Neuronal stem cell (in vitro differentiated cells): Measurements from ENCODE around the gene OVCH1.
A peak's percentile ranks its signal among the peaks of the same experiment; 100 is the strongest.

Source experiments
- DNase-seq: peaks from one replicate; pipeline ENCODE4 v3.0.0-alpha.2; 2013; ENCODE audit warnings: low spot score
- H2AFZ ChIP-seq: one replicate; pipeline ENCODE4 v1.6.1; 2013; ENCODE audit warnings: mild to moderate bottlenecking, low read length, inconsistent platforms
- H2AK5ac ChIP-seq: 2 replicates; pipeline ENCODE4 v1.6.1; 2013; ENCODE audit warnings: low read depth, mild to moderate bottlenecking, inconsistent platforms, low read length, moderate library complexity, mixed read lengths
- H2BK120ac ChIP-seq: 2 replicates; pipeline ENCODE4 v1.6.1; 2013; ENCODE audit warnings: low read depth, mild to moderate bottlenecking, inconsistent platforms, low read length, moderate library complexity, mixed read lengths
- H2BK12ac ChIP-seq: one replicate; pipeline ENCODE4 v1.6.1; 2013; ENCODE audit warnings: low read length, inconsistent platforms
- H2BK15ac ChIP-seq: 2 replicates; pipeline ENCODE4 v1.6.1; 2013; ENCODE audit warnings: mild to moderate bottlenecking, low read length, inconsistent platforms, mixed read lengths
- H2BK5ac ChIP-seq: one replicate; pipeline ENCODE4 v1.6.1; 2013; ENCODE audit warnings: inconsistent platforms, mild to moderate bottlenecking, low read length, moderate library complexity
- H3K14ac ChIP-seq: one replicate; pipeline ENCODE4 v1.6.1; 2013; ENCODE audit warnings: low read length, inconsistent platforms
- H3K18ac ChIP-seq: 2 replicates; pipeline ENCODE4 v1.6.1; 2013; ENCODE audit warnings: low read length, inconsistent platforms
- H3K23ac ChIP-seq: 2 replicates; pipeline ENCODE4 v1.6.1; 2013; ENCODE audit warnings: low read depth, mild to moderate bottlenecking, mixed read lengths, low read length, inconsistent platforms; ENCODE audit not compliant: poor library complexity
- H3K27ac ChIP-seq: replicated peaks from 3 replicates; pipeline ENCODE4 v1.5.1; 2013; ENCODE audit warnings: low read length, inconsistent platforms
- H3K27me3 ChIP-seq, 3 experiments: 2 replicates each; pipeline ENCODE4 v1.6.1; 2013; ENCODE audit warnings: low read length in 3 of 3, mild to moderate bottlenecking in 2 of 3, inconsistent platforms in 1 of 3, low read depth in 1 of 3, mixed read lengths in 1 of 3, moderate library complexity in 1 of 3; ENCODE audit not compliant: control insufficient read depth in 3 of 3, insufficient read depth in 3 of 3
- H3K36me3 ChIP-seq, 2 donors: replicated peaks in 1 of 2; 2 replicates each; pipeline ENCODE4 v1.6.1; 2013; ENCODE audit warnings: low read length in 2 of 2; ENCODE audit not compliant: control insufficient read depth in 2 of 2, insufficient read depth in 2 of 2
- H3K4ac ChIP-seq: 2 replicates; pipeline ENCODE4 v1.6.1; 2013; ENCODE audit warnings: inconsistent platforms, mild to moderate bottlenecking, low read length, moderate library complexity
- H3K4me1 ChIP-seq, 2 donors: 1 replicate in 1 of 2; 2 replicates in 1 of 2; pipeline ENCODE4 v1.6.1; 2013; ENCODE audit warnings: low read length in 2 of 2, low read depth in 1 of 2; ENCODE audit not compliant: control insufficient read depth in 2 of 2, insufficient read depth in 1 of 2
- H3K4me2 ChIP-seq: one replicate; pipeline ENCODE4 v1.6.1; 2013; ENCODE audit warnings: mild to moderate bottlenecking, low read length, inconsistent platforms; ENCODE audit not compliant: insufficient read depth, poor library complexity, severe bottlenecking
- H3K4me3 ChIP-seq, 2 donors: 2 replicates each; pipeline ENCODE4 v1.5.1; 2013; ENCODE audit warnings: low read length in 2 of 2, mild to moderate bottlenecking in 2 of 2, inconsistent platforms in 1 of 2, moderate library complexity in 1 of 2
- H3K79me1 ChIP-seq: one replicate; pipeline ENCODE4 v1.6.1; 2013; ENCODE audit warnings: low read depth, mild to moderate bottlenecking, inconsistent platforms, low read length, moderate library complexity
- H3K9ac ChIP-seq: one replicate; pipeline ENCODE4 v1.6.1; 2013; ENCODE audit warnings: mild to moderate bottlenecking, low read depth, low read length, inconsistent platforms; ENCODE audit not compliant: poor library complexity
- H3K9me3 ChIP-seq, 2 donors: replicated peaks in 1 of 2; 2 replicates each; pipeline versions ENCODE3 to v1.6.1; 2013; ENCODE audit warnings: low read length in 2 of 2, mild to moderate bottlenecking in 2 of 2, inconsistent platforms in 1 of 2, low read depth in 1 of 2, mixed read lengths in 1 of 2, moderate library complexity in 1 of 2; ENCODE audit not compliant: control insufficient read depth in 2 of 2, insufficient read depth in 1 of 2
- H4K8ac ChIP-seq: one replicate; pipeline ENCODE4 v1.6.1; 2013; ENCODE audit warnings: low read depth, mild to moderate bottlenecking, inconsistent platforms, low read length, moderate library complexity
- H4K91ac ChIP-seq: one replicate; pipeline ENCODE4 v1.6.1; 2013; ENCODE audit warnings: low read length, low read depth, mild to moderate bottlenecking, inconsistent platforms; ENCODE audit not compliant: poor library complexity
- WGBS, 2 donors: extraction: QIAGEN DNeasy Blood & Tissue Kit; methylation state at CpG; one replicate each; pipeline ENCODE4 v1.1.7; 2013; ENCODE audit warnings: missing lambda C conversion rate in 2 of 2, mixed read lengths in 1 of 2; ENCODE audit not compliant: insufficient read length in 2 of 2, insufficient replicate concordance in 1 of 2; ENCODE audit errors: extremely low coverage in 2 of 2; 5-methylcytosine and 5-hydroxymethylcytosine counted together

OVCH1 gene

GRCh38 chr12:29382251-29382650, 115.2 kb downstream of the OVCH1 start:
- Histone ChIP-seq H3K4me1 (peaks cover 0 to 2% of the 10 kb centered on the region in 2 donors), H3K27ac (no peak overlapping the region), H3K18ac (no peak overlapping the region), H2BK120ac (no peak overlapping the region), H4K91ac (no peak overlapping the region), H3K14ac (no peak overlapping the region), H3K9ac (no peak overlapping the region), H3K4me3 (no peak overlapping the region), H3K79me1 (no peaks in the 10 kb centered on the region), H3K36me3 (peaks cover 0 to 10% of the 10 kb centered on the region in 2 donors), H3K4ac (no peak overlapping the region), H3K23ac (no peak overlapping the region), H2BK5ac (no peak overlapping the region), H2AFZ (peak overlapping the region; percentile 70), H3K9me3 (peaks cover 0 to 9% of the 10 kb centered on the region in 2 donors), H3K4me2 (no peak overlapping the region), H2BK12ac (no peak overlapping the region), H4K8ac (no peak overlapping the region), H2AK5ac (no peak overlapping the region), H2BK15ac (no peak overlapping the region), H3K27me3 (no peaks in the 10 kb centered on the region)
- no peak for DNase-seq
- no CpG with 5 or more reads among the region's 2 CpGs for WGBS, 2 donors

- Histone ChIP-seq H2BK15ac (no peak within 1 kb of the TSS), H3K4me3 (peak within 1 kb of the TSS; percentile 89 to 96), H4K91ac (no peak within 1 kb of the TSS), H3K36me3 (peaks cover 0 to 18% of the 10 kb centered on the region in 2 donors), H3K14ac (no peak within 1 kb of the TSS), H4K8ac (no peak within 1 kb of the TSS), H3K4me1 (peaks cover 0 to 2% of the 10 kb centered on the region in 2 donors), H3K27ac (peak within 1 kb of the TSS; percentile 67), H3K79me1 (no peaks in the 10 kb centered on the region), H3K9ac (peak within 1 kb of the TSS; percentile 61), H2BK5ac (no peak within 1 kb of the TSS), H3K18ac (peak within 1 kb of the TSS; percentile 40), H2AK5ac (no peak within 1 kb of the TSS), H3K27me3 (no peaks in the 10 kb centered on the region), H2BK120ac (no peak within 1 kb of the TSS), H3K4ac (no peak within 1 kb of the TSS), H3K23ac (no peak within 1 kb of the TSS), H3K4me2 (peak within 1 kb of the TSS; percentile 73), H3K9me3 (peaks cover 0 to 15% of the 10 kb centered on the region in 2 donors), H2AFZ (peak within 1 kb of the TSS; percentile 92), H2BK12ac (no peak within 1 kb of the TSS)
- peak; percentile 97 for DNase-seq
- WGBS, 2 donors, result no CpG with 5 or more reads among the region's 55 CpGs
Measured at GRCh38 chr12:29380536-29381523, 116.7 kb downstream of the OVCH1 start, which contains the start of gene ERGIC2. Gene ERGIC2 (minus strand): TSS chr12:29381172. CDS start chr12:29371633, 9,539 bp downstream.
